Measurements from ENCODE around the gene SLC27A4. TPM values are rescaled to one million over a fixed set of nuclear protein-coding genes. Genes with fewer than 3 reads are reported as not detected.

The SLC27A4 gene
- polyA plus RNA-seq, 2 of the 4 experiments (the other 2 are of a cell fraction): 14.5 to 27.0 TPM

DNA sequence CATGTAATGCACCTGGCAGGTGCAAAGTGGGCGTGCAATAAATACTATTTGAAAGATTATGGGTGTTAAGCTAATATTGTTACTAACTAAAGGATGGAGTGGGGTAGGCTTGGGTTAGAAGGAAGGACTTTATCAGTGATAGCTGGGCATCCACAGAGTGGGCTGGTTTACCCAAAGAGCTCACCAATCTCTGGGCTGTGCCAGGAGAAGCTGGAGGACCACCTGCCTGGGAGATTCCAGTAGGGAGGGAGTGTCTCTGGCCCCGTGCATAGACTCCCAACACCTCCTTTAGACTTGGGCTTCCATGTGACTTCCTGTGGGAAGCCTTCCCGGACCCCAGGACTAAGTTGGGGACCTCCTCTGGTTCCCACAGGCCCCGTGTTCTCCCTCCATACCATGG is 25.2 kb downstream of the SLC27A4 start:
- CTCF ChIA-PET: interaction anchor here (1.1 to 15.6 kb wide), 6 partner anchors 15 to 270 kb away, joined by 3 to 182 read pairs (median 5); partner anchors contain the start of gene CERCAM
- H3K27ac ChIP-seq: no peak overlapping the region
- H3K9me3 ChIP-seq: no peaks in the 10 kb centered on the region
- POLR2A ChIA-PET: no interaction called here
- H3K4me1 ChIP-seq: peaks cover 18% of the 10 kb centered on the region
- ATAC-seq (no peak), DNase-seq (ENCODE audit: low read depth in 1 of 2, low spot score in 1 of 2) (no peak), FAIRE-seq (no peak)
- H3K4me2 ChIP-seq: no peak overlapping the region
- no peak overlapping the region for H3K4me3 ChIP-seq
- 55% methylated on average over 4 of the region's 4 CpGs for WGBS (ENCODE audit: missing lambda C conversion rate)
- TF ChIP-seq HOXA7 (CRISPR knock-in tag; IDR thresholded peaks at IDR 0.05): no peak
- no peak for TF ChIP-seq ESRRA (IDR thresholded peaks at IDR 0.05; ENCODE audit: borderline replicate concordance, low read length)
- no peak for TF ChIP-seq POLR2AphosphoS2 (conservative IDR thresholded peaks at IDR 0.05; ENCODE audit: low read length)
- TF ChIP-seq KDM5A (IDR thresholded peaks at IDR 0.05): no peak
- no peak for TF ChIP-seq BHLHE40 (IDR thresholded peaks at IDR 0.05; ENCODE audit: low read depth, low read length)
- TF ChIP-seq, protein P1, sequence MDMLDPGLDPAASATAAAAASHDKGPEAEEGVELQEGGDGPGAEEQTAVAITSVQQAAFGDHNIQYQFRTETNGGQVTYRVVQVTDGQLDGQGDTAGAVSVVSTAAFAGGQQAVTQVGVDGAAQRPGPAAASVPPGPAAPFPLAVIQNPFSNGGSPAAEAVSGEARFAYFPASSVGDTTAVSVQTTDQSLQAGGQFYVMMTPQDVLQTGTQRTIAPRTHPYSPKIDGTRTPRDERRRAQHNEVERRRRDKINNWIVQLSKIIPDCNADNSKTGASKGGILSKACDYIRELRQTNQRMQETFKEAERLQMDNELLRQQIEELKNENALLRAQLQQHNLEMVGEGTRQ (IDR thresholded peaks at IDR 0.05): no peak
- TF ChIP-seq, protein P2, sequence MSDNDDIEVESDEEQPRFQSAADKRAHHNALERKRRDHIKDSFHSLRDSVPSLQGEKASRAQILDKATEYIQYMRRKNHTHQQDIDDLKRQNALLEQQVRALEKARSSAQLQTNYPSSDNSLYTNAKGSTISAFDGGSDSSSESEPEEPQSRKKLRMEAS (IDR thresholded peaks at IDR 0.05): no peak
- no peak for TF ChIP-seq RFX5 (IDR thresholded peaks at IDR 0.05)
- no peak for TF ChIP-seq GATA3 (IDR thresholded peaks at IDR 0.05; ENCODE audit: borderline replicate concordance)
- TF ChIP-seq, protein P3, sequence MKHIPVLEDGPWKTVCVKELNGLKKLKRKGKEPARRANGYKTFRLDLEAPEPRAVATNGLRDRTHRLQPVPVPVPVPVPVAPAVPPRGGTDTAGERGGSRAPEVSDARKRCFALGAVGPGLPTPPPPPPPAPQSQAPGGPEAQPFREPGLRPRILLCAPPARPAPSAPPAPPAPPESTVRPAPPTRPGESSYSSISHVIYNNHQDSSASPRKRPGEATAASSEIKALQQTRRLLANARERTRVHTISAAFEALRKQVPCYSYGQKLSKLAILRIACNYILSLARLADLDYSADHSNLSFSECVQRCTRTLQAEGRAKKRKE (CRISPR knock-in tag; IDR thresholded peaks at IDR 0.05; ENCODE audit: low read depth): no peak
- no peak for TF ChIP-seq RARB (CRISPR knock-in tag; IDR thresholded peaks at IDR 0.05)

DNA sequence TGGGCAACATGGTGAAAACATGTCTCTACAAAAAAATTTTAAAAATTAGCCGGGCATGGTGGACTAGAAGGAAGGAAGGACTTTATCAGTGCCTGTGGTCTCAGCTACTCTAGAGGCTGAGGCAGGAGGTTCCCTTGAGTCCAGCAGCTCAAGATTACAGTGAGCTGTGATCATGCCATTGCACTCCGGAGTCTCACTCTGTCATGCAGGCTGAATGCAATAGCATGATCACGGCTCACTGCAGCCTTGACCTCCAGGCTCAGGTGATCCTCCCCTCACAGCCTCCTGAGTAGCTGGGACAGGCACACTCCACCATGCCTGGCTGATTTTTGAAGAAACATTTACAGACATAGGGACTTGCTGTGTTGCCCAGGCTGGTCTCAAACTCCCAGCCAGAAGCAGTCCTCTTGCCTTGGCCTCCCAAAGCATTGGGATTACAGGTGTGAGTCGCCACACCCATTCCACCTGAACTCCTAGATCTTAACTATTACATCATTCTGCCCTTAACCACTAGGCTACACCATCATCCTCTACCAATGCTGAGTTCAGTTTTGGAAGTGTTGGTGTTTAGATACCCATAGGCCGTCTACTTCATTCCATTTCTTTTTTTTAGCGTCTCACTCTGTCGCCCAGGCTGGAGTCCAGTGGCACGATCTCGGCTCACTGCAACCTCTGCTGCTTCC is 28.8 kb downstream of the SLC27A4 start:
- H3K4me3 ChIP-seq: no peak overlapping the region
- no peak overlapping the region for H3K27ac ChIP-seq
- CTCF ChIA-PET: interaction anchor here (0.9 to 15.6 kb wide), 5 partner anchors 12 to 71 kb away, joined by 3 to 182 read pairs (median 14); no protein-coding TSS in a partner anchor
- FAIRE-seq (no peak), DNase-seq (ENCODE audit: low read depth in 1 of 2, low spot score in 1 of 2) (no peak), ATAC-seq (no peak)
- POLR2A ChIA-PET: no interaction called here
- TF ChIP-seq TFCP2L1 (CRISPR knock-in tag; IDR thresholded peaks at IDR 0.05): no peak
- no peak for TF ChIP-seq RNF2 (IDR thresholded peaks at IDR 0.05; ENCODE audit: borderline replicate concordance, low read depth)
- no peak for TF ChIP-seq SMC3 (IDR thresholded peaks at IDR 0.05)
- TF ChIP-seq, protein P4, sequence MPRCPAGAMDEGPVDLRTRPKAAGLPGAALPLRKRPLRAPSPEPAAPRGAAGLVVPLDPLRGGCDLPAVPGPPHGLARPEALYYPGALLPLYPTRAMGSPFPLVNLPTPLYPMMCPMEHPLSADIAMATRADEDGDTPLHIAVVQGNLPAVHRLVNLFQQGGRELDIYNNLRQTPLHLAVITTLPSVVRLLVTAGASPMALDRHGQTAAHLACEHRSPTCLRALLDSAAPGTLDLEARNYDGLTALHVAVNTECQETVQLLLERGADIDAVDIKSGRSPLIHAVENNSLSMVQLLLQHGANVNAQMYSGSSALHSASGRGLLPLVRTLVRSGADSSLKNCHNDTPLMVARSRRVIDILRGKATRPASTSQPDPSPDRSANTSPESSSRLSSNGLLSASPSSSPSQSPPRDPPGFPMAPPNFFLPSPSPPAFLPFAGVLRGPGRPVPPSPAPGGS (IDR thresholded peaks at IDR 0.05): no peak
- no peak for TF ChIP-seq MYC (IDR thresholded peaks at IDR 0.05; ENCODE audit: borderline replicate concordance, low read length)
- TF ChIP-seq, protein P5, sequence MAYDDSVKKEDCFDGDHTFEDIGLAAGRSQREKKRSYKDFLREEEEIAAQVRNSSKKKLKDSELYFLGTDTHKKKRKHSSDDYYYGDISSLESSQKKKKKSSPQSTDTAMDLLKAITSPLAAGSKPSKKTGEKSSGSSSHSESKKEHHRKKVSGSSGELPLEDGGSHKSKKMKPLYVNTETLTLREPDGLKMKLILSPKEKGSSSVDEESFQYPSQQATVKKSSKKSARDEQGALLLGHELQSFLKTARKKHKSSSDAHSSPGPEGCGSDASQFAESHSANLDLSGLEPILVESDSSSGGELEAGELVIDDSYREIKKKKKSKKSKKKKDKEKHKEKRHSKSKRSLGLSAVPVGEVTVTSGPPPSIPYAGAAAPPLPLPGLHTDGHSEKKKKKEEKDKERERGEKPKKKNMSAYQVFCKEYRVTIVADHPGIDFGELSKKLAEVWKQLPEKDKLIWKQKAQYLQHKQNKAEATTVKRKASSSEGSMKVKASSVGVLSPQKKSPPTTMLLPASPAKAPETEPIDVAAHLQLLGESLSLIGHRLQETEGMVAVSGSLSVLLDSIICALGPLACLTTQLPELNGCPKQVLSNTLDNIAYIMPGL (CRISPR knock-in tag; IDR thresholded peaks at IDR 0.05; ENCODE audit: borderline replicate concordance): no peak
- TF ChIP-seq, protein P1 (IDR thresholded peaks at IDR 0.05): no peak
- TF ChIP-seq, protein P6, sequence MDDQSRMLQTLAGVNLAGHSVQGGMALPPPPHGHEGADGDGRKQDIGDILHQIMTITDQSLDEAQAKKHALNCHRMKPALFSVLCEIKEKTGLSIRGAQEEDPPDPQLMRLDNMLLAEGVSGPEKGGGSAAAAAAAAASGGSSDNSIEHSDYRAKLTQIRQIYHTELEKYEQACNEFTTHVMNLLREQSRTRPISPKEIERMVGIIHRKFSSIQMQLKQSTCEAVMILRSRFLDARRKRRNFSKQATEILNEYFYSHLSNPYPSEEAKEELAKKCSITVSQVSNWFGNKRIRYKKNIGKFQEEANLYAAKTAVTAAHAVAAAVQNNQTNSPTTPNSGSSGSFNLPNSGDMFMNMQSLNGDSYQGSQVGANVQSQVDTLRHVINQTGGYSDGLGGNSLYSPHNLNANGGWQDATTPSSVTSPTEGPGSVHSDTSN (IDR thresholded peaks at IDR 0.05): no peak
- no peak for TF ChIP-seq EP300 (IDR thresholded peaks at IDR 0.05)
- TF ChIP-seq ZFP36 (IDR thresholded peaks at IDR 0.05; ENCODE audit: borderline replicate concordance, partially characterized antibody): no peak
- TF ChIP-seq POLR2AphosphoS2 (conservative IDR thresholded peaks at IDR 0.05; ENCODE audit: low read length): no peak
- TF ChIP-seq PHF8 (IDR thresholded peaks at IDR 0.05; ENCODE audit: borderline replicate concordance, low read depth): no peak
- no peak for TF ChIP-seq MAFK (IDR thresholded peaks at IDR 0.05; ENCODE audit: partially characterized antibody)
- no peak for TF ChIP-seq JUN (IDR thresholded peaks at IDR 0.05)
- 95% methylated on average over 9 of the region's 9 CpGs for WGBS (ENCODE audit: missing lambda C conversion rate)
- H3K4me1 ChIP-seq: peaks cover 19% of the 10 kb centered on the region; the same call in 2 of the 3 replicates
- no peaks in the 10 kb centered on the region for H3K9me3 ChIP-seq
- no peak overlapping the region for H3K4me2 ChIP-seq

Data from A549 (cell line).